ENCODE data around the gene WWOX.

Gene WWOX

DNA sequence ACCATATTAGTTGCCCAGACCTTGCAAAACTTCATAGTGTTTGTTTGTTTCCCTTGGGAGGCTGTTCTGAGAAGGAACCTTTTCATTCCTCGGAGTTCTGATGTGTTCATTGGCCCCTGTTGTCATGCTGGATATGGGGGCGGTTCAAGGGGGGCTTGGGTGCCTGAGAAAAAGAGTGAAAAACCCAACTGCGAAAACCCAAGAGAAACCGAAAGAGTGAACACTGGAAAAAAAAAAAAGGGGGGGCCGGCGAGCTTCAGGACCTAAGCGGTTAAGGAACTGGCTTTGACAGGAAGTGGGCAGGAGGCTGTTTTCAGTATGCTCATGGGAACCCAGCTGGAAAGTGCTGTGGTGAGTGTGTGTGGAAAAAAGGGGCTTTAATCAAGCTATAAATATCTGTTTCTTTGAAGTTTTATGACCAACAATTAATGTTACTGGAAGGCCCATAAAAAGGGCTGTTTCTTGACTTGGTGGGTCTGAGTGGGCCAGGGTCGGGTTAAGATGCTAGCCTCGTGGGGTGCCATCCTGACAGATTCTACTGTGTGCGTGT lies 990.4 kb downstream of the WWOX start:
- in situ Hi-C loops (cut with HindIII; ENCODE audit: low sequenced_read_pairs): no loop called here

- in situ Hi-C loops (cut with HindIII; ENCODE audit: low sequenced_read_pairs): no loop called here
These were observed 991.5 kb downstream of the WWOX start for GRCh38 chr16:79090966-79091365.

- in situ Hi-C loops (cut with HindIII; ENCODE audit: low sequenced_read_pairs): no loop called here
These were observed 993.4 kb downstream of the WWOX start for GRCh38 chr16:79092846-79093245.

- in situ Hi-C loops (cut with HindIII; ENCODE audit: low sequenced_read_pairs): no loop called here
These were observed 994.1 kb downstream of the WWOX start for GRCh38 chr16:79093554-79093967.

DNA sequence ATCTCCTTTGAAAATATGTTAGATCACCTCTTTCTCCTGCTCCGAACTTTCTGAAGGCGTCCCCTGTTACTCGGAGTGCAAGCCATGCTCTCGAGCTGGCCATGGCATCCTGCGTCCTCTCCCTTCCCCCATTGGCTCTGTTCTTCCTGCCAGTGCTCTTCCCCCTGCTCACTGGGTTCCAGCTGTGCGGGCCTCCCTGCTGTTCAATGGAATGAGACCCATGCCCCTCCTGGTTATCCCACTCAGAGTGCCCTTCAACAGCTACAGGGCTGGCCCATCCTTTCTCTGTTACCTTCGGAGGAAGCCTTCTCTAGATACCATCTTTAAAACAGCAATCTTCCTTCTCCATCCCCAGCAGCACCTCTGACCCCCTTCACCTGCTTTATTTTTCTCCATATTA lies 996.8 kb downstream of the WWOX start:
- in situ Hi-C loops (cut with HindIII; ENCODE audit: low sequenced_read_pairs): no loop called here

- in situ Hi-C loops (cut with HindIII; ENCODE audit: low sequenced_read_pairs): no loop called here
These were observed 997.7 kb downstream of the WWOX start for GRCh38 chr16:79097166-79097565.

GRCh38 chr16:79097771-79098170 lies 998.3 kb downstream of the WWOX start:
- in situ Hi-C loops (cut with HindIII; ENCODE audit: low sequenced_read_pairs): no loop called here

DNA sequence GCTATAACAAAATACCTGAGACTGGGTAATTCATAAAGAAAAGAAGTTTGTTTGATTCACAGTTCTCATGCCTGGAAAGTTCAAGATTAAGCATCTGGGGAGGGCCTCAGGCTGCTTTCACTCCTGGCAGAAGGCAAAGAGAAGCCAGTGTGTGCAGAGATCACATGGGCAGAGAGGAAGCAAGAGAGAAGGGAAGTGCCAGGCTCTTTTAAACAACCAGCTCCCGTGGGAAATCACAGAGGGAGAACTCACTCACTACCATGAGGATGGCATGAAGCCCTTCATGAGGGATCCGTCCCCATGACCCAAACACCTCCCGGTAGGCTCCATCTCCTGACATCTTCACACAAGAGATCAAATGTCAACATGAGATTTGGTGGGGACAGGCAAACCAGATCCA lies 999.5 kb downstream of the WWOX start:
- in situ Hi-C loops (cut with HindIII; ENCODE audit: low sequenced_read_pairs): no loop called here

- in situ Hi-C loops (cut with HindIII; ENCODE audit: low sequenced_read_pairs): no loop called here
These were observed 1000.3 kb downstream of the WWOX start for GRCh38 chr16:79099716-79100115.

GRCh38 chr16:79100447-79100846 lies 1001.0 kb downstream of the WWOX start:
- in situ Hi-C loops (cut with HindIII; ENCODE audit: low sequenced_read_pairs): no loop called here

GRCh38 chr16:79101491-79101890 lies 1002.0 kb downstream of the WWOX start:
- in situ Hi-C loops (cut with HindIII; ENCODE audit: low sequenced_read_pairs): no loop called here

DNA sequence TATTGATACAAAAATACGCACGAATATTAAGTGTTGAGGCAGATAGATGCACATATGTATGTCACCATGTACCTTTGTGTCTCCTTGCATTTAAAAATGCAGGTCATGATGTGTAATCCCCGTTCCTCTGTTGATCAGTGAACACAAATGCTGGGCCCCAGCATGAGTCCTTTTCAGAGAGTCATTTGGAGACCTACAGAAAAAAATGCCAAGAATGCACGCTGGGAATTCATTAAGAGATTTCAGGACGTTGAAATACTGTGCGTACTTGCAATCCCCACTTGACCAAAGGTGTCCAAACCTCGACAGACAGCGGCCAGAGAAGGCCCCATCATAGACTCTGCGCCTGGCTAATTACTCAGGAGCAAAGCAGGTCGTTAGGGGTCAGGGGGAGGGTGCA lies 1005.1 kb downstream of the WWOX start:
- in situ Hi-C loops (cut with HindIII; ENCODE audit: low sequenced_read_pairs): no loop called here

- in situ Hi-C loops (cut with HindIII; ENCODE audit: low sequenced_read_pairs): no loop called here
These were observed 1007.8 kb downstream of the WWOX start for GRCh38 chr16:79107301-79107700.

- in situ Hi-C loops (cut with HindIII; ENCODE audit: low sequenced_read_pairs): no loop called here
These were observed 1010.3 kb downstream of the WWOX start for GRCh38 chr16:79109771-79110170.

DNA sequence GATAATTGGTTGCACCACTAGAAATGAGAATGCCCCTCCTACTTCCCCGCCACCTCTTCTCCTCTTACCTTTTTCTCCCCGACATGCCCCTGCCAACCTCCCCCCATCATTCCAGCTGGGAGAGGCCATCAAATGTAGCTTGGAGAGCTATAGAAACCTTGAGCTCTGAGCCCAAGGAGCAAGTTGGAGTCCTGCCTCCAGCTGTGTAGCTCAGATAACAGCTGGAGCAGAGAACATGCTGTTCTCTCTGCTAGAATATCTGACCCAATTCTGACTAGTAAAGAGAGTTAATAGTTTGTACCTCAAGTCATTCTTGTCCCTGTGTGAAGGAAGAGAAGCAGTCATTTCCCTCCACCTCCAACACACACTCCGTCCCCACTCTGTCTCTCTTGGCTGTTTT lies 1010.8 kb downstream of the WWOX start:
- in situ Hi-C loops (cut with HindIII; ENCODE audit: low sequenced_read_pairs): no loop called here

DNA sequence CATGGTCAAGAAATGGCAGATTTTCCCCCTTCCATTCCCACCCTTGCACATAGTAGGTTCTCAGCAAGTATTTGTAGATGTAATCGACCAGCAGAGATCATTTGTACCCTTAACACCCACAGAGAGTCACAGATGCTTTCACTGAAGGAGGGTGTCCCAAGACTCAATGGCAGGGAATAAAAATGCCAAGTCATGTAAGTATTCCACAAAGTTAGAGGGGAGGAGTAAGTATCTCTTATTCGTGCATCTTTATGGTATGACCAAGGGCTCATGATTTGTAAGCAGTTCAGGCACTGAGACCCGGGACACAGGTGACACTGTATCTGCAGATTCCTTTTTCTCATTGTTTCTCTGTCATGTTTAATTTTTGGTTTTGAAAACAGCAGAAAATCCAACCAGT lies 1011.5 kb downstream of the WWOX start:
- in situ Hi-C loops (cut with HindIII; ENCODE audit: low sequenced_read_pairs): no loop called here

DNA sequence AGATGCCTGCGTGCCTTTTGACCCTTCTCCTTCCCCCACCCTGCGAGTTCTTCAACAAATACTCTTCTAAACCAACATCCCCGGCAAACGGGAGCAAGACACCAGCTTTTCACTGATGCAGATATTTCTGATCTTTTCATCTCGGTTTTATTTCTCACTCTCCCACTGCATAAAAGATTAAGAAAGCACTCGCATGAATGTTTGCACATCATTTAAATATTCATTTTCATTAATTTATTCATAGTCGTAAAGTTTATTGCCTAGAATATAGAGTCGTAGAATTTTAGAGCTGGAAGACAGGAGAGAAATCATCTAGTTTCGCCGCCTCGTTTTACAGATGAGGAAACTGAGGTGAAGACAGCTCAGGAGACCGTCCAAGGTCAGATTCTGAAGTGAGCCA lies 1013.0 kb downstream of the WWOX start:
- in situ Hi-C loops (cut with HindIII; ENCODE audit: low sequenced_read_pairs): no loop called here

DNA sequence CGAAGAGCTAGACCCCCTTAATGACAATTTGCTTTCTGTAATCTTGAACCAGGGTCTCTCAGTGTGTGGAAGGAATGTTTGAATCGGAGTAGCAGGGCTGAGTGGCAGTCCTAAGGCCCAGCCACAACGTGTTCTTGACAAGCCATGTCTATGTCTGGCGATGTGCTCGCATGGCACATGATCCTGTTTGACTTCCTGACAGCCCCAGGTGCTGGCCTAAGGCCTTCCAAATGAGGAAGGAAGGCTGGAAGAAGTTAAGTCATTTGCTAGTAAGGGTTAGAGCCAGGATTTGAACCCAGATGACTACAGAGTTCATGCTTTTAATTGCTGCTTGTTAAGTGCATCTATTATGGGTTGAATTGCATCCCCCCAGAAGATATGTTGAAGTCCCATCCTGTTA lies 1014.4 kb downstream of the WWOX start:
- in situ Hi-C loops (cut with HindIII; ENCODE audit: low sequenced_read_pairs): no loop called here

GRCh38 chr16:79114759-79115158 lies 1015.3 kb downstream of the WWOX start:
- in situ Hi-C loops (cut with HindIII; ENCODE audit: low sequenced_read_pairs): no loop called here

GRCh38 chr16:79121906-79122305 lies 1022.5 kb downstream of the WWOX start:
- in situ Hi-C loops (cut with HindIII; ENCODE audit: low sequenced_read_pairs): no loop called here

GRCh38 chr16:79122343-79122742 lies 1022.9 kb downstream of the WWOX start:
- in situ Hi-C loops (cut with HindIII; ENCODE audit: low sequenced_read_pairs): no loop called here

DNA sequence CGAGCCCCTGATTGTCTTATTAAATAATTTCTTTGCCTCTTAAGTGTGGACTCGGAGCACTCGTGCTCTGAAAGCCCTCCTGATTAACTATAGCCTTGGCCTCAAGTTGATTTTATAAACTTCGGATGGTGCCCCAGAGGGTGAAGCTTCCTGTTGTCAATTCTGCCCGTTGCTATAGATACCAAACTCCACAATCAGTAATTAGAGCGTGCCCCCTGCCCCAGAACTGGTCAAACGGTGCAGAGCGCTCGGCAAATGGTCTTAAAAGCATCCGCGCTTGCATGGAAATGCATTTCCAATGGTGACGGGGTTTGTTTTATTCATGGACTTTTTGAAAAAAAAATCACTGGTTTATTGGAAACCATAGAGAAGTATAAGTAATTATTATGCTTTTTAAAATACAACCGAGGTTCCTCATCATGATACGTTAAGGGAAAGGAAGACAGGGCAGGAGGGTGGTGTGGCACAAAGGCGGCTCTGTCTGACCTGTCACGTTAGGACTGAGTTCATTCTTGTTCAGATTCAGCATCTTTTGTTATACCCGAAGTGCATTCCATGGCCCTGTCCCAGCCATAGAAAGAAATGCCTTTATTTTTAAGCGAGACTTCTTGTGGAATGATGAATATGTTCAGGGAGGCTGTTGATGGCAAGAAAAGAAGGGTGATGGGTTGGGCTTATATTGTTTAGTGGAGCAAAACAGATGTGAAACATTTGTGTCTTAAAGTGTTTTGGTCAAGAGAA lies 1024.7 kb downstream of the WWOX start:
- in situ Hi-C loops (cut with HindIII; ENCODE audit: low sequenced_read_pairs): no loop called here

- in situ Hi-C loops (cut with HindIII; ENCODE audit: low sequenced_read_pairs): no loop called here
These were observed 1028.3 kb downstream of the WWOX start for GRCh38 chr16:79127766-79128165.
